Right lobe of liver (tissue), 6 donors: ENCODE measurements around the gene TOX3. TPM values are rescaled to one million over a fixed set of nuclear protein-coding genes. Genes with fewer than 3 reads are reported as not detected.

Experiments
- ATAC-seq, 4 donors: fragments of 200-7000 bp; cut with Tn5 transposase; one replicate each; pipeline ENCODE4 v1.9.1; 2020; ENCODE audit warnings: mild to moderate bottlenecking in 4 of 4, moderate library complexity in 4 of 4
- DNase-seq, 3 donors: peaks; one replicate each; pipeline ENCODE4 v3.0.0-alpha.2; 2020
- H3K27ac ChIP-seq, 3 donors: fragments of 200-600 bp; one replicate each; pipeline ENCODE4 v1.8.0; 2022
- H3K27me3 ChIP-seq, 2 donors: fragments of 200-600 bp; one replicate each; pipeline ENCODE4 v1.8.0; 2022
- H3K36me3 ChIP-seq, 4 donors: fragments of 200-600 bp; sonication (generic) in 1 of 4; one replicate each; pipeline versions ENCODE4 v1.5.1 to v1.8.0; 2017 to 2022; ENCODE audit warnings: control low read depth in 1 of 4
- H3K4me1 ChIP-seq, 4 donors: fragments of 200-600 bp; sonication (generic) in 1 of 4; one replicate each; pipeline versions ENCODE4 v1.5.1 to v1.8.0; 2017 to 2022; ENCODE audit warnings: control low read depth in 1 of 4
- H3K4me3 ChIP-seq, 3 donors: fragments of 200-600 bp; one replicate each; pipeline ENCODE4 v1.8.0; 2022
- H3K9me3 ChIP-seq, 4 donors: fragments of 200-600 bp; sonication (generic) in 1 of 4; one replicate each; pipeline versions ENCODE4 v1.5.1 to v1.8.0; 2017 to 2022; ENCODE audit warnings: control low read depth in 1 of 4
- CTCF ChIP-seq, 4 donors: fragments of 200-600 bp in 3 of 4; fragments of 450-650 bp in 1 of 4; IDR thresholded peaks; one replicate each; pipeline versions ENCODE4 v1.5.1 to v1.8.0; 2016 to 2022; ENCODE audit warnings: antibody characterized with exemption in 4 of 4, mild to moderate bottlenecking in 2 of 4
- POLR2A ChIP-seq: fragments of 450-650 bp; IDR thresholded peaks from one replicate; pipeline ENCODE4 v1.6.1; 2017; ENCODE audit warnings: antibody characterized with exemption, mild to moderate bottlenecking
- WGBS: methylation state at CpG from one replicate; pipeline ENCODE4 v1.1.6; 2018; ENCODE audit warnings: low coverage, low lambda C conversion rate; ENCODE audit not compliant: insufficient coverage; ENCODE audit errors: missing lambda C conversion rate; 5-methylcytosine and 5-hydroxymethylcytosine counted together
- intact Hi-C, 2 donors: fragments of 100-400 bp; cut with DNase I; formaldehyde crosslinking; loops; one replicate each; pipeline versions ENCODE4 v1.11.2 to v1.14.1; 2022
- total RNA-seq, 6 experiments: library from RNA; depleted of rRNA in 2 of 6; stranded (reverse); fragments of >200 nt in 2 of 6; fragmentation: NEBNext Ultra II Directional in 3 of 6; extraction: Animal tissue kit (Norgen Biotek cat#: 25700) in 3 of 6; gene quantifications; one replicate each; pipeline versions ENCODE4 v1.1.0 to v1.2.4, GENCODE V29; 2016 to 2023
- donor health status: DM: no; HTN: yes; CAD: no.
- donor health status: DM: no; HTN: no; CAD: no.
- donor health status: DM: no; HTN: no; CAD: no.
- donor health status: DM: no; HTN: yes; CAD: no.
- donor health status: DM: no; HTN: yes; CAD: no.

Gene TOX3
- total RNA-seq, 6 experiments from 2014 or later, result 0.92 to 5.8 (median 3.6) TPM

GRCh38 chr16:52533296-52533695 is 13.6 kb downstream of the TOX3 start:
- ATAC-seq (no peak), DNase-seq (no peak)
- Histone ChIP-seq H3K27ac (no peak overlapping the region), H3K4me1 (peaks cover 0 to 15% (median 6%) of the 10 kb centered on the region in 4 donors), H3K4me3 (no peak overlapping the region), H3K36me3 (no peaks in the 10 kb centered on the region), H3K9me3 (no peaks in the 10 kb centered on the region), H3K27me3 (no peaks in the 10 kb centered on the region)
- TF ChIP-seq CTCF (IDR thresholded peaks at IDR 0.05) (no peak), POLR2A (no peak)
- WGBS, result 71% methylated on average over 1 of the region's 1 CpG
- intact Hi-C loops, result no loop called here

DNA sequence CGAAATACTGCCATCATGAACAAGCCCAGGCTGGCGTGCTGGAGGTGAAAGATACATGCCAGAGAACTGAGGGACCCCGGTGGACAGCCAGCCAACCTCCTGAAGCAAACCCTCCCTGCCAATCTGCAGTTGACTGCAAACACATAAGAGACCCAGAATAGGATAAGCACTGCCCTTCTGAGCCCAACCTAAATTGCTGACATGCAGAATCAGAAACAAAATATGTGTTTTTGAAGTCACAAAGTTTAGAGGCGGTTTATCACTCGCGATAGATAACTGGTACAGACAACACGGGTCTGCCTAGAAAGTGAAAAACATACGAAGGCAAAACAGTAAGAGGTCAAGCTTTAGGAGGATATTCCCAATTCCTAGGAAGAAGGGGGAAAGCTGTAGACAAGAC is 14.6 kb downstream of the TOX3 start:
- 69% methylated on average over 8 of the region's 8 CpGs for WGBS

GRCh38 chr16:52529226-52529625 is 17.7 kb downstream of the TOX3 start:
- DNase-seq (no peak), ATAC-seq (no peak)
- no peak overlapping the region for H3K4me3 ChIP-seq
- intact Hi-C loops, result no loop called here
- TF ChIP-seq CTCF (IDR thresholded peaks at IDR 0.05), result no peak
- peak overlapping the region in 1 of 3 donors; percentile 0 for H3K27ac ChIP-seq
- H3K4me1 ChIP-seq, result peaks cover 0 to 19% (median 9%) of the 10 kb centered on the region in 4 donors
- H3K36me3 ChIP-seq, result no peaks in the 10 kb centered on the region
- H3K9me3 ChIP-seq, result no peaks in the 10 kb centered on the region
- H3K27me3 ChIP-seq, result no peaks in the 10 kb centered on the region
- WGBS, result 12% methylated on average over 1 of the region's 1 CpG

More for the DNA sequence above, 14.6 kb downstream of the TOX3 start:
- Histone ChIP-seq H3K36me3 (no peaks in the 10 kb centered on the region), H3K27ac (no peak overlapping the region), H3K9me3 (no peaks in the 10 kb centered on the region), H3K4me1 (peaks cover 0 to 19% (median 9%) of the 10 kb centered on the region in 4 donors), H3K27me3 (no peaks in the 10 kb centered on the region), H3K4me3 (no peak overlapping the region)
- intact Hi-C loops, result no loop called here
- DNase-seq (no peak), ATAC-seq (no peak)
- TF ChIP-seq POLR2A (no peak), CTCF (IDR thresholded peaks at IDR 0.05) (no peak)

DNA sequence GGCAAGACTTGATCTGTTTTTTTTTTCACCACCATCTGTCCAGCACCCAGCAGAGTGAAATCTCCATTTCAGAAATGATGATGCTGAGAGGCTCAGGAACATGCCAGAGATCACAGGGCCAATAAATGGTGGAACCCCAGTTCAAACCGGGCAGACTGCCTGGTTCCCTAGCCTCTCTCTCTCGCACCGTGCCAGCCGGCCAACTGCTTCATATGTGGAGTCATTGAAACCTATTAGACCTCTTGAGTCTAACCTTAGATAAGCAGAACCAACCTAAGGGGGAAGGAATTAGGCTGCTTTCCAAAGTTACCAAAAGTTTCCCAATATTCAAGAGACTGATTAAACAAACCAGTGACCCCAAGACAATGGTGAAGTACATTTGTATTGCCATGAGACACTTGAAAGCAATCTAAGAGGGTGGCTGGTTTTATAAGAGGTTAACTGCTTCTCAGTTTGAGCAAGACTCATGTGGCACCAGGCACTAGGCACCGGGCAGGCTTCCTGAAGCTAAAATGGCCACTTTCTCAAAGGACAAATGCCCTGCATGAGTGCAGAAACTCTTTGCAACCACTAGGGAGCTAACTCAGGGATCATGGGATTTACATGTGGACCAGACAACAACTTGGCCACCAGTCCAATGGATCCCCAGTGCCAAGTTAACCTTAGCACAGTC is 18.4 kb downstream of the TOX3 start:
- Histone ChIP-seq H3K4me3 (no peak overlapping the region), H3K4me1 (peaks cover 0 to 19% (median 9%) of the 10 kb centered on the region in 4 donors), H3K27ac (peak overlapping the region in 1 of 3 donors; percentile 0), H3K36me3 (no peaks in the 10 kb centered on the region), H3K9me3 (no peaks in the 10 kb centered on the region), H3K27me3 (no peaks in the 10 kb centered on the region)
- 40% methylated on average over 5 of the region's 5 CpGs for WGBS
- ATAC-seq (peak; percentile 44 to 80 (median 46)), DNase-seq (no peak)
- intact Hi-C loops, result no loop called here
- TF ChIP-seq CTCF (IDR thresholded peaks at IDR 0.05) (peak in 2 of 4 donors; percentile 9 to 16), POLR2A (no peak)
